Upper lobe of right lung (tissue), 1 donor: Measurements from ENCODE around the gene EHD1. TPM values are rescaled to one million over a fixed set of nuclear protein-coding genes. Genes with fewer than 3 reads are reported as not detected.

Experiments
- ATAC-seq: fragments of 200-7000 bp; cut with Tn5 transposase; one replicate; pipeline ENCODE4 v1.9.1; 2020; ENCODE audit warnings: mild to moderate bottlenecking, moderate library complexity
- DNase-seq: peaks from one replicate; pipeline ENCODE4 v3.0.0-alpha.2; 2020
- H3K27ac ChIP-seq: fragments of 200-600 bp; one replicate; pipeline ENCODE4 v1.8.0; 2022
- H3K27me3 ChIP-seq: fragments of 200-600 bp; one replicate; pipeline ENCODE4 v1.8.0; 2022; ENCODE audit warnings: mild to moderate bottlenecking
- H3K36me3 ChIP-seq: fragments of 200-600 bp; one replicate; pipeline ENCODE4 v1.8.0; 2022
- H3K4me1 ChIP-seq: fragments of 200-600 bp; one replicate; pipeline ENCODE4 v1.8.0; 2022
- H3K4me3 ChIP-seq: fragments of 200-600 bp; one replicate; pipeline ENCODE4 v1.8.0; 2022; ENCODE audit warnings: mild to moderate bottlenecking
- H3K9me3 ChIP-seq: fragments of 200-600 bp; one replicate; pipeline ENCODE4 v1.8.0; 2022
- intact Hi-C: fragments of 100-400 bp; cut with DNase I; formaldehyde crosslinking; loops from one replicate; pipeline ENCODE4 v1.11.0; 2022
- total RNA-seq: library from RNA; stranded (reverse); fragmentation: NEBNext Ultra II Directional; extraction: Animal tissue kit (Norgen Biotek cat#: 25700); gene quantifications from one replicate; pipeline ENCODE4 v1.2.1, GENCODE V29; 2021
- TF ChIP-seq, protein P1 (sequence below): fragments of 200-600 bp; IDR thresholded peaks from one replicate; pipeline ENCODE4 v1.8.0; 2022; ENCODE audit warnings: antibody characterized with exemption
- donor health status: DM: no; HTN: yes; CAD: no; lungs with severe emphysema.

Gene EHD1
- total RNA-seq, 1 donor from 2014 or later = 94.6 TPM

DNA sequence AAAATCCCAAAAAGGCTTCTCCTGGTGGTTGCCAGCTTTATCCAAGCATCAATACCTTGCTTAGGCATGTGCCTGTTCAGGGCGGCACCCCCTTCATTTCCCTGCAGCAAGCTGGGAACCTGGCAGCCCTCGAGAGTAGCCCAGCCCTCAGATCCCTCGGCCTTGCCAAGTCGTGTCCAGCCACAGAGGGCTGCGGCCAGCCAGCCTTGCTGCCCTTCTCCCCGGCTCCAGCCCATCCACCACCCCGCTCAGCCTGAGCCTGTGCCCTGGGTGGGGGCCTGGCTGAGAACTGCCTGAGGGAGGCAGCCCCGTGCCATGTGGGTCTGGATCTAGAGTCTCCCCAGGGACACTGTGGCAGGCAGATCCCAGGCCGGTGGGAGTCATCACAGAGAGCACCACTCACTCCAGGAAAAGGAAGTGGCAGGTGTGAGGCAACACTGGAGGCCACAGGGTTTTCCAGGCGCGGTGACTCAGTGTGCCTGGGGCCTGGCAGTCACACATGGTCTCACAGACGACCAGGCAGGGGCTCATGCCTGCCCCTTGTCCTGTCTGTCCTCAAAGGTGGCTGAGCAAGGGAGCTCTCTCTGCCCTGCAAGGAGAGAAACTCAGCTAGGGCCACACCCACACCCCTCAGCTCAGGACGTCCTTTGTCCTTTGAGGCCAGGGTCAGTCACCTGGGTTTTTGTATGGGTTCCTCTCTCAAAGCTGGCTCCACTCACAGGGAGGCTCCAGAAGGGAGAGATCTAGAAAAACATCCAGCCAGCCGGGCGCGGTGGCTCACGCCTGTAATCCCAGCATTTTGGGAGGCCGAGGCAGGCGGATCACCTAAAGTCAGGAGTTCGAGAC, 21.8 kb downstream of the EHD1 start:
- Histone ChIP-seq H3K4me3 (no peak overlapping the region), H3K9me3 (no peaks in the 10 kb centered on the region), H3K27ac (peak overlapping the region; percentile 87), H3K36me3 (peaks cover 48% of the 10 kb centered on the region), H3K4me1 (peaks cover 92% of the 10 kb centered on the region), H3K27me3 (no peaks in the 10 kb centered on the region)
- intact Hi-C loops = no loop called here
- peak; percentile 77 for ATAC-seq
- TF ChIP-seq, protein P1, sequence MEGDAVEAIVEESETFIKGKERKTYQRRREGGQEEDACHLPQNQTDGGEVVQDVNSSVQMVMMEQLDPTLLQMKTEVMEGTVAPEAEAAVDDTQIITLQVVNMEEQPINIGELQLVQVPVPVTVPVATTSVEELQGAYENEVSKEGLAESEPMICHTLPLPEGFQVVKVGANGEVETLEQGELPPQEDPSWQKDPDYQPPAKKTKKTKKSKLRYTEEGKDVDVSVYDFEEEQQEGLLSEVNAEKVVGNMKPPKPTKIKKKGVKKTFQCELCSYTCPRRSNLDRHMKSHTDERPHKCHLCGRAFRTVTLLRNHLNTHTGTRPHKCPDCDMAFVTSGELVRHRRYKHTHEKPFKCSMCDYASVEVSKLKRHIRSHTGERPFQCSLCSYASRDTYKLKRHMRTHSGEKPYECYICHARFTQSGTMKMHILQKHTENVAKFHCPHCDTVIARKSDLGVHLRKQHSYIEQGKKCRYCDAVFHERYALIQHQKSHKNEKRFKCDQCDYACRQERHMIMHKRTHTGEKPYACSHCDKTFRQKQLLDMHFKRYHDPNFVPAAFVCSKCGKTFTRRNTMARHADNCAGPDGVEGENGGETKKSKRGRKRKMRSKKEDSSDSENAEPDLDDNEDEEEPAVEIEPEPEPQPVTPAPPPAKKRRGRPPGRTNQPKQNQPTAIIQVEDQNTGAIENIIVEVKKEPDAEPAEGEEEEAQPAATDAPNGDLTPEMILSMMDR = no peak
- DNase-seq = peak; percentile 87

DNA sequence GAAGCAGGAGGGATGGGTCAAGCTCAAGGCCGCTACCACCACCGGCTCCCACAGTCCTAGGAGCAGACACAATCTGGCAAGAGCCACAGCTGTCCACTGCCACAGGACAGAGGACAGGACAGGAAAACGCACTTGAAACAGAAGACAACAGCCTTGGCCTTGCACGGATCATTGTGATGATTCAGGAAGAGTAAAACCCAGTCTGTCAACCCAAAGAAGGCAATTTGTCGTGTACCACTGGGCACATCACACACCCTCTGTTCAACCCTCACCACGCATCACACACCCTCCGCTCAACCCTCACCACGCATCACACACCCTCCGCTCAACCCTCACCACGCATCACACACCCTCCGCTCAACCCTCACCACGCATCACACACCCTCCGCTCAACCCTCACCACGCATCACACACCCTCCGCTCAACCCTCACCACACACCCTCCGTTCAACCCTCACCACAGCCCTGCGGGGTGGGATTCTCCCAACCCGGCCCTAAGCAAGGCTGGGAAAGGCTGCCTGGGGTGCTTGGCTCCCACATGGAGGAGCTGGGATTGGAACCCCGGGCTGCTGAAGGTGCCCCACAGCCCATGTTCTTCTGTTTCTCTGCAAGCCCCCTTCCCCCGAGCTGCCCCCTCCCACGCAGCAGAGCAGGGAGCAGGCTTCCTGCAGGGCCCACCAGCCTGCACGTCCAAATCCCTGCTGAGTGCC, 22.7 kb downstream of the EHD1 start:
- Histone ChIP-seq H3K9me3 (no peaks in the 10 kb centered on the region), H3K4me3 (no peak overlapping the region), H3K4me1 (peaks cover 95% of the 10 kb centered on the region), H3K27ac (peak overlapping the region; percentile 87), H3K36me3 (peaks cover 48% of the 10 kb centered on the region), H3K27me3 (no peaks in the 10 kb centered on the region)
- TF ChIP-seq, protein P1 = no peak
- no peak for ATAC-seq
- DNase-seq = no peak
- intact Hi-C loops = no loop called here

DNA sequence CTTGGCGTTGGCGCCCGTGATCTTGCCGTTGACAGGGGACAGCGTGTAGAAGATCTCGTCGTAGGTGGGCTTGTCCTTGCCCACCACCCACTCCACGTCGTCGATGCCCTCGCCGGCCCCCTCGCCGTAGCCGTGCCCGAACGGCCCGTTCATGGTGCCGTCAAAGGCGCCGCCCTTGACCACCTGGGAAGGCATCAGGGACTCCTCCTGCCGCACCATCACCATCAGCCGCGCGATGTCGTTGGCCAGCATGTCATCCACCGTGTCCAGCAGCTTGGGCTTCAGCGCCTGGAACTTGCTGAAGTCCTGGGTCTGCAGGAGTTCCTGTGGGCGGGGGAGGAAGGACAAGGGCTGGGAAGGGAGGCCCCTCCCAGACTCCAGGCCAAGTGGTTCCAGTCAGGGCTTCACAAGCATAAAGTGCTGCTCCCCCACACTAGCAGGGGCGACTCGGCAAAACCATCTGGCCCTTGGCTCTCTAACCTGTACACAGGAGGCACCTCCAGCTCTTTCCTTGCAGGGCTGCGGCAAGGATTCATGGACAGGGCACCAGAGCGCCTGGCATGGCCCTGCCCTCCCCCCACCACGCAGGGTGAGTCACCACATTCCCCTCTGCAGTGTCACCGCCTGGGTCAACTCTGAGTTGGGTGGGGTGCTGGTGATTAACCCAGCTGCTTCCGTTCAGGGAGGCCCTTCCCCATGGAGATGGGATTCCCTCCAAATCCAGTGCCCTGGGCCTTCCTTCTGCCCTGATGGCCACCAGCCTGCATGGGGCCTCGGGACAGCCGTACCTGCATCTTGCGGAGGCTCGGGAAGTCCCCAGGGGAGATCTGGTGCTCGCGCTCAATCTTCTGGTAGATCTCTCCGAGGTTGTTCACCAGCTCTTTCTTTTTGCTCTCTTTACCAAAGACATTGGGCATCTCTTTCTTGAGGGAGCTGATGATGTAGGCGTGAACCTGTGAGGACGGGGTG, 23.6 kb downstream of the EHD1 start:
- peaks cover 94% of the 10 kb centered on the region for H3K4me1 ChIP-seq
- H3K9me3 ChIP-seq = no peaks in the 10 kb centered on the region
- DNase-seq (peak; percentile 89), ATAC-seq (peak; percentile 84)
- intact Hi-C loops = no loop called here
- TF ChIP-seq, protein P1 = no peak
- no peak overlapping the region for H3K4me3 ChIP-seq
- peak overlapping the region; percentile 87 for H3K27ac ChIP-seq
- no peaks in the 10 kb centered on the region for H3K27me3 ChIP-seq
- H3K36me3 ChIP-seq = peaks cover 45% of the 10 kb centered on the region

DNA sequence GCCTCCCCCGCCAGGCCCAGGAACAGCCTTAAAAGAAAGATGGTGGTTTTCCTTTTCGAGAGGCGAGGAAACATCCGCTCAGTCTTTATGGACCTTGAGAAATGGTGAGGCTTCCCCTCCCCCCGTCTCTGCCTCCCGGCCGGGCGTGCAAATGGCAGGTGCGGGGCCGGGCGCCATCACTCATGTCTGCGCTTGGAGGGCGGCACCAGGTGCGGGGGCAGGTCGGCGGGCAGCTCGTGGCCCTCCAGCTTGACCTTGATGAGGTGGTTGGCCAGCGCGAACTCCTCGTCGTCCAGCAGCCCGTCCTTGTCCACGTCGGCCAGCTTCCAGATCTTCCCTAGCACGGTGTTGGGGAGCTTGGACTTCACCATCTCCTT, 24.3 kb downstream of the EHD1 start:
- ATAC-seq = no peak
- H3K4me1 ChIP-seq = peaks cover 94% of the 10 kb centered on the region
- intact Hi-C loops = no loop called here

DNA sequence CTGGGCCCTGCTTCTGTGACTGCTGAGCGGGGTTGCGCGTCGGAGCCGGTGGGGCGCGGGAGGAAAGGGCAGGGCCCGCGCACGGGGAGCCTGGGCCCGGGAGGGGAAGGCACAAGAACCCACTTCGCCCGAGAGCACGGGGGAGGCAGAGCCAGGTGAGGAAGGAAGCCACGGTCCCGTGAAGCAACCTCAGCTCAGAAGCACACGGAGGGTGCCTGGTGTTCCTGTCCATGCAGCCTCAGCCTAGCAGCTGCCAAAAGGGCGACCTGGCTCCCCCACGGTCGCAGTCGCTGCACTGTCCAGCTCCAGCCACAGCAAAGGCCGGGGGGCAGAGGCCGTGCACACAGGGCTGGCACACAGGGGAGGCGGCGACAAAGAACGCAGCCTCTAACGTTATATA, 24.7 kb downstream of the EHD1 start:
- Histone ChIP-seq H3K27ac (peak overlapping the region; percentile 87), H3K4me3 (no peak overlapping the region), H3K27me3 (no peaks in the 10 kb centered on the region), H3K4me1 (peaks cover 92% of the 10 kb centered on the region), H3K9me3 (no peaks in the 10 kb centered on the region), H3K36me3 (peaks cover 35% of the 10 kb centered on the region)
- intact Hi-C loops = no loop called here
- DNase-seq = no peak
- no peak for ATAC-seq
- TF ChIP-seq, protein P1 = no peak

More for the DNA sequence above, 24.3 kb downstream of the EHD1 start:
- Histone ChIP-seq H3K4me3 (no peak overlapping the region), H3K27ac (peak overlapping the region; percentile 87), H3K27me3 (no peaks in the 10 kb centered on the region), H3K9me3 (no peaks in the 10 kb centered on the region), H3K36me3 (peaks cover 39% of the 10 kb centered on the region)
- TF ChIP-seq, protein P1 = no peak
- DNase-seq = no peak
